Measurements from ENCODE around the gene SLC1A4. TPM values are rescaled to one million over a fixed set of nuclear protein-coding genes. Genes with fewer than 3 reads are reported as not detected.
"Not testable (repeated sequence)": the region's sequence is repeated elsewhere in the genome, so short reads cannot be mapped to it uniquely, and the experiment has no call there.

The SLC1A4 gene
- total RNA-seq, 1 experiment from 2014 or later, result 22.9 TPM

GRCh38 chr2:65019675-65020195, 30.5 kb downstream of the SLC1A4 start:
- Mint-ChIP-seq H3K9me3 (ENCODE audit: low read depth, unreplicated experiment) (no peaks in the 10 kb centered on the region), H3K4me1 (ENCODE audit: low read depth, unreplicated experiment) (no peaks in the 10 kb centered on the region), H3K36me3 (ENCODE audit: insufficient read depth, unreplicated experiment) (no peaks in the 10 kb centered on the region), H3K27ac (ENCODE audit: unreplicated experiment) (no peak overlapping the region), H3K4me3 (ENCODE audit: low read depth, unreplicated experiment) (no peak overlapping the region), H3K27me3 (ENCODE audit: unreplicated experiment) (no peaks in the 10 kb centered on the region)
- TF ChIP-seq, protein P1, sequence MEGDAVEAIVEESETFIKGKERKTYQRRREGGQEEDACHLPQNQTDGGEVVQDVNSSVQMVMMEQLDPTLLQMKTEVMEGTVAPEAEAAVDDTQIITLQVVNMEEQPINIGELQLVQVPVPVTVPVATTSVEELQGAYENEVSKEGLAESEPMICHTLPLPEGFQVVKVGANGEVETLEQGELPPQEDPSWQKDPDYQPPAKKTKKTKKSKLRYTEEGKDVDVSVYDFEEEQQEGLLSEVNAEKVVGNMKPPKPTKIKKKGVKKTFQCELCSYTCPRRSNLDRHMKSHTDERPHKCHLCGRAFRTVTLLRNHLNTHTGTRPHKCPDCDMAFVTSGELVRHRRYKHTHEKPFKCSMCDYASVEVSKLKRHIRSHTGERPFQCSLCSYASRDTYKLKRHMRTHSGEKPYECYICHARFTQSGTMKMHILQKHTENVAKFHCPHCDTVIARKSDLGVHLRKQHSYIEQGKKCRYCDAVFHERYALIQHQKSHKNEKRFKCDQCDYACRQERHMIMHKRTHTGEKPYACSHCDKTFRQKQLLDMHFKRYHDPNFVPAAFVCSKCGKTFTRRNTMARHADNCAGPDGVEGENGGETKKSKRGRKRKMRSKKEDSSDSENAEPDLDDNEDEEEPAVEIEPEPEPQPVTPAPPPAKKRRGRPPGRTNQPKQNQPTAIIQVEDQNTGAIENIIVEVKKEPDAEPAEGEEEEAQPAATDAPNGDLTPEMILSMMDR (IDR thresholded peaks at IDR 0.05; ENCODE audit: unreplicated experiment), result no peak
- no TSS peak for BruUV-seq (replicated peaks)
- intact Hi-C loops (cut with micrococcal nuclease; ENCODE audit: unreplicated experiment), result no loop called here
- CTCF ChIA-PET, result no interaction called here
- no peak for DNase-seq

GRCh38 chr2:65020251-65020650, 31.1 kb downstream of the SLC1A4 start:
- H3K4me3 Mint-ChIP-seq (ENCODE audit: low read depth, unreplicated experiment); intact Hi-C loops (cut with micrococcal nuclease; ENCODE audit: unreplicated experiment); H3K27me3 Mint-ChIP-seq (ENCODE audit: unreplicated experiment); H3K36me3 Mint-ChIP-seq (ENCODE audit: insufficient read depth, unreplicated experiment); H3K9me3 Mint-ChIP-seq (ENCODE audit: low read depth, unreplicated experiment); H3K27ac Mint-ChIP-seq (ENCODE audit: unreplicated experiment); H3K4me1 Mint-ChIP-seq (ENCODE audit: low read depth, unreplicated experiment); CTCF ChIA-PET; DNase-seq; BruUV-seq (replicated peaks): not testable (repeated sequence)

DNA sequence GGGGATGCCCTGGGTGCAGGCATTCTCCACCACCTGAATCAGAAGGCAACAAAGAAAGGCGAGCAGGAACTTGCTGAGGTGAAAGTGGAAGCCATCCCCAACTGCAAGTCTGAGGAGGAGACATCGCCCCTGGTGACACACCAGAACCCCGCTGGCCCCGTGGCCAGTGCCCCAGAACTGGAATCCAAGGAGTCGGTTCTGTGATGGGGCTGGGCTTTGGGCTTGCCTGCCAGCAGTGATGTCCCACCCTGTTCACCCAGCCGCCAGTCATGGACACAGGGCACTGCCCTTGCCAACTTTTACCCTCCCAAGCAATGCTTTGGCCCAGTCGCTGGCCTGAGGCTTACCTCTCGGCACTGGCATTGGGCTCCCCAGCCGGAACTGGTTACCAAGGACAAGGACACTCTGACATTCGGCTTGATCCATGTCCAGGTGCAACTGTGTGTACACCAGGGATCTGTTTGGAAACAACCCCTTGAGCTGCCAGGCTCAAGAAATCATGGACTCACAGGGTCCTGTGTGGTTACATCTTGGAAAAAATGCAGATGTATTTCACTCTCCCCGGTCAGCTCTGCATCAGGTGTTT, 31.8 kb downstream of the SLC1A4 start:
- Mint-ChIP-seq H3K36me3 (ENCODE audit: insufficient read depth, unreplicated experiment) (peaks cover 4% of the 10 kb centered on the region), H3K27ac (ENCODE audit: unreplicated experiment) (no peak overlapping the region), H3K9me3 (ENCODE audit: low read depth, unreplicated experiment) (no peaks in the 10 kb centered on the region), H3K4me3 (ENCODE audit: low read depth, unreplicated experiment) (no peak overlapping the region), H3K27me3 (ENCODE audit: unreplicated experiment) (no peaks in the 10 kb centered on the region), H3K4me1 (ENCODE audit: low read depth, unreplicated experiment) (peaks cover 5% of the 10 kb centered on the region)
- intact Hi-C loops (cut with micrococcal nuclease; ENCODE audit: unreplicated experiment), result no loop called here
- no TSS peak for BruUV-seq (replicated peaks)
- TF ChIP-seq, protein P1 (IDR thresholded peaks at IDR 0.05; ENCODE audit: unreplicated experiment), result no peak
- no peak for DNase-seq
- CTCF ChIA-PET, result no interaction called here

DNA sequence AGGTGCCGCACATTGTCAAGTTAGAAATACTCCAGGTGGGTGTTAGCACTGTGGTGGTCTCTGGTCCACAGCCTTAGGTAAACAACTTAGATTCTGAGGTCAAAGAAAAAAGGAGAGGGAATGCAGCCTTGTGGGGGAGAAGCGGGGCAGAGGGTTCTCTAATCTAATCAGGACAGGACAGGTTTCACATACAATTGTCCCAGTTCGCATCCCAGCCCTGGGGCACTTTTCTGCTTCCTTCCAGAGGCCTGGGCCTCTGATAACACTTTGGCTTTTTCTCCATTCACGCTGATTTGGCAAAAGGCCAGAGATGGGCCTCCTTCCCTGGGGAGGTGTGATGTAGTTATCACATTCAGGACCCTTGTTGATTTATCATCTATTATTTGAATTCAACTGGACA, 32.5 kb downstream of the SLC1A4 start:
- Mint-ChIP-seq H3K36me3 (ENCODE audit: insufficient read depth, unreplicated experiment) (peaks cover 4% of the 10 kb centered on the region), H3K27ac (ENCODE audit: unreplicated experiment) (no peak overlapping the region), H3K27me3 (ENCODE audit: unreplicated experiment) (no peaks in the 10 kb centered on the region), H3K9me3 (ENCODE audit: low read depth, unreplicated experiment) (no peaks in the 10 kb centered on the region), H3K4me1 (ENCODE audit: low read depth, unreplicated experiment) (peaks cover 8% of the 10 kb centered on the region), H3K4me3 (ENCODE audit: low read depth, unreplicated experiment) (no peak overlapping the region)
- CTCF ChIA-PET, result no interaction called here
- no TSS peak for BruUV-seq (replicated peaks)
- intact Hi-C loops (cut with micrococcal nuclease; ENCODE audit: unreplicated experiment), result no loop called here
- DNase-seq, result no peak
- TF ChIP-seq, protein P1 (IDR thresholded peaks at IDR 0.05; ENCODE audit: unreplicated experiment), result no peak

GRCh38 chr2:65022189-65022588, 33.0 kb downstream of the SLC1A4 start:
- no peak for DNase-seq
- TSS peak; percentile 27 for BruUV-seq (replicated peaks)
- Mint-ChIP-seq H3K4me3 (ENCODE audit: low read depth, unreplicated experiment) (no peak overlapping the region), H3K27me3 (ENCODE audit: unreplicated experiment) (no peaks in the 10 kb centered on the region), H3K27ac (ENCODE audit: unreplicated experiment) (no peak overlapping the region), H3K36me3 (ENCODE audit: insufficient read depth, unreplicated experiment) (peaks cover 4% of the 10 kb centered on the region), H3K4me1 (ENCODE audit: low read depth, unreplicated experiment) (peaks cover 8% of the 10 kb centered on the region), H3K9me3 (ENCODE audit: low read depth, unreplicated experiment) (no peaks in the 10 kb centered on the region)
- TF ChIP-seq, protein P1 (IDR thresholded peaks at IDR 0.05; ENCODE audit: unreplicated experiment), result no peak
- CTCF ChIA-PET, result no interaction called here
- intact Hi-C loops (cut with micrococcal nuclease; ENCODE audit: unreplicated experiment), result no loop called here
